Inferior parietal cortex (tissue), 1 donor: ENCODE data around the gene OR2L8.

Experiments
- DNase-seq: peaks from one replicate; pipeline ENCODE4 v3.0.0-alpha.2; 2016; ENCODE audit errors: extremely low spot score

Gene OR2L8

GRCh38 chr1:247948558-247948957 lies at the start of gene OR2L8:
OR2L8 (plus strand) TSS chr1:247948858; CDS start chr1:247948858, 0 bp downstream.
- DNase-seq = no peak

DNA sequence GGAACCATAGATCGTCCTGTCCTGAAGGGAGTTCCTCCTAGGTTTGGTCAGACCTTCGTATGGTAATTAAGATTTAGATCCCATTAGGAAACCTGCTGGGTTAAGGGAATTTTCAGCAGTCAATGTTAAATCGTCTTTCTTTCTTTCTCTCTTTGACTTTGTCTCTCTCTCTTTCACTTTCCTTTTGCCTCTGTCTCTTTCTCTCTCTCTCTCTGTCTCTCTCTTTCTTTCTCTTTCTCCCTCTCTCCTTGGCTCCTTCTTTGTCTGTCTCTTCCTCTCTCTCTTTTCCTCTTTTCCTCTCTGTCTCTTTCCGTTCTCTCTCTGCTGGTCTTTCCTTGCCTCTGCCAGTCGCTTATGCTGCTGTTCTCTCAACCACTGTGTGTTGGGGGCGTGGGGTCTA lies 44.5 kb upstream of the OR2L8 start:
- no peak for DNase-seq

GRCh38 chr1:247905181-247905580 lies 43.5 kb upstream of the OR2L8 start:
- no peak for DNase-seq

DNA sequence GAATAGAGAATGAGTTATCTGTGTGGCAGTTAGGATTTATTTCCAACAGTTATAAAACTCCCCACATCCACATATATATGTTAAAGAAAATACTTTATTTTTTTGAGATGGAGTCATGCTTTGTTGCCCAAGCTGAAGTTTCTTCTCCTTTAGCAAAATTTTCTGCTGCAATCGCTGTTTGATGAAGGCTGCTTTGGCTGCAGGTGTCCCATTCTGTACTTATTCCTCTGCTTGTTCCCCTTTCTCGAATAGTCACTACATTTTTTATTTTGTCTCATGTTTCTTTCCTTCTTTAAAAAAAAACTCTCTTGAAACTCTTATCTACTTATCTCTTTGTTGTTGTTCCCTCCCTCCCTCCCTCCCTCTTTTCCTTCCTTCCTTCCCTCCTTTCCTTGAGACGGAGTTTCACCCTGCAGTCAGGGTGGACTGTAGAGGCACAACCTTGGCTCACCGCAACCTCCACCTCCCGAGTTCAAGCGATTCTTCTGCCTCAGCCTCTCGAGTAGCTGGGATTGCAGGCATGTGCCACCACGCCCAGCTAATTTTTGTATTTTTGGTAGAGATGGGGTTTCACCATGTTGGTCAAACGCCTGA lies 42.7 kb upstream of the OR2L8 start:
- no peak for DNase-seq

- peak; percentile 20 for DNase-seq
Observed at GRCh38 chr1:247906504-247907047, 42.1 kb upstream of the OR2L8 start.

DNA sequence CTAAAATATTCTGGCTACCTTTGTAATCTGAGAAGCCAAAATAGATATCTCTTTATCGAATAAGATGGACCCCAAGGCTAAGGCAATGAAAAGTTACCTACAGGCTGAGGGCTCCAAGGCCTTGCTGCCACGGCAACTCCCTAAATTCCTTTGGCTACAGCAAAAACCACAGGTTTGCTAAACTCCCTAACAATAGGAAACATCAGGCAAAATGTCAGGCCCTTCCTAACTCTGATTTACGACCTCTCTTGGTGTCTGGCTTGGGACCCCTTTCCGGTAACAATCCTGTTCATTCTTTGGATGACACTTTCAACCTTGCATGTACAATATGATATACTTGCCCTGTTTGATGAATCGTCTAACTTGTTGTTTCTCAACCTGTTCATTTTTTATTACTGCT lies 39.9 kb upstream of the OR2L8 start:
- DNase-seq = no peak

DNA sequence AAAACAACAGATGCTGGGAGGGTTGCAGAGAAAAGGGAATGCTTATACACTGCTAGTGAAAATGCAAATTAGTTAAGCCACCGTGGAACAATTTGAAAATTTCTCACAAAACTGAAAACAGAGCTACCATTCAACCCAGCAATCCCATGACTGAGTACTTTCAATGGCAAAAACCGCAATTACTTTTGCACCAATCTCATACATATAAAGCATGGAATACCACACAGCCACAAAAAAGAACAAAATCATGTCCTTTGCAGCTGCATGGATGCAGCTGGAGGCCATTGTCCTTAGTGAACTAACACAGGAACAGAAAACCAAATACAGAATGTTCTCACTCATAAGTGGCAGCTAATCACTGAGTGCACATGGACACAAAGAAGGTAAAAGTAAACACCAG lies 34.9 kb upstream of the OR2L8 start:
- no peak for DNase-seq

GRCh38 chr1:247914941-247915662 lies 33.6 kb upstream of the OR2L8 start:
- no peak for DNase-seq

GRCh38 chr1:247919952-247920351 lies 28.7 kb upstream of the OR2L8 start, which contains the start of gene OR2T8:
OR2T8 (plus strand) TSS chr1:247920252; CDS start chr1:247921018, 766 bp downstream.
- no peak for DNase-seq

GRCh38 chr1:247923941-247924340 lies 24.7 kb upstream of the OR2L8 start:
- DNase-seq = no peak

DNA sequence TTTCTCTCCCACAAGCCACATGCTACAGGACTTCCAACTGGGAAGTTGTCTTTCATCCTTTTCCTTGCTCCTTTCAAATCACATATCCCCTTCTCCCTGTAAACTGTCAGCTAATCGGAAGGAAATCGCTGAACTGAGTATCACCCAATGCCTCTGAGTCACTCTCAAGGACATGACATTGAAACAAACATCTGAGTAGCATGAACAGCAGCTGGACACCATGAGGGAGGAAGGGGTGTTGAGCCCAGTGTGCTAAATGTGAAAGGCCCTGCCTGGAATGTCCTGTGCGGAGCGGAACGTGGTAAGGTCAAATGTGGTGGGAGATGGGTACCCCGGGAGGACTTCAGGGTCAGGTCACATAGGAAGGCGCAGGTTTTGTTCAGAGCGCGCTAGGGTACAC lies 23.8 kb upstream of the OR2L8 start, which contains the start of gene OR2AJ1:
Gene OR2AJ1 (plus strand): TSS at position 22 of the 400 bp plus-strand sequence. CDS start 8,880 bp downstream, outside the sequence.
- DNase-seq = no peak

DNA sequence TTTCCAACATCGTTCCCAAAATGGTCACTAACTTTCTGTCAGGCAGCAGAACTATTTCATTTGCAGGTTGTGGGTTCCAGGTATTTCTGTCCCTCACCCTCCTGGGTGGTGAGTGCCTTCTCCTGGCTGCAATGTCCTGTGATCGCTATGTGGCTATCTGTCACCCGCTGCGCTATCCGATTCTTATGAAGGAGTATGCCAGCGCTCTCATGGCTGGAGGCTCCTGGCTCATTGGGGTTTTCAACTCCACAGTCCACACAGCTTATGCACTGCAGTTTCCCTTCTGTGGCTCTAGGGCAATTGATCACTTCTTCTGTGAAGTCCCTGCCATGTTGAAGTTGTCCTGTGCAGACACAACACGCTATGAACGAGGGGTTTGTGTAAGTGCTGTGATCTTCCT lies 14.7 kb upstream of the OR2L8 start:
- DNase-seq = no peak

DNA sequence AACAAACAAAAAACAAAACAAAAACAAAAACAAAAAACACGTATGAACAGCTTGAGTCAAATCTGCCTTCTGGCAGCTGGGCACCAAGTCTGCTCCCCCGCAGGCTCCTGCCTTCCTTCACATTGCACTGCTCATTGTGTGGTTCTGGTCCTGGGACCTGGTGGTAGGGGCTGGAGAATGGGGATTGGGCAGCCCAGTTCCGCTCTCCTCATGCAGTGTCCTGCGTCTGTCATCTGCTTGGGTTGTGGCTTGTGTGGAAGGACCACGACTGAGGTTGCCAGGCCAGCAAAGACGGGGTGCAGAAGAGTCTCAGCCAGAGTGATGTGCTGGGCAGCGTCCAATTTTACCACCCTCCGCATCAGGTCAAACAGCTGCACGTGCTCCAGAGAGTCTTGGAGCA lies 12.9 kb upstream of the OR2L8 start:
- no peak for DNase-seq

- no peak for DNase-seq
Observed at GRCh38 chr1:247936415-247936814, 12.2 kb upstream of the OR2L8 start.

- DNase-seq = peak; percentile 62
Observed at GRCh38 chr1:247936965-247937734, 11.5 kb upstream of the OR2L8 start.

- DNase-seq = no peak
Observed at GRCh38 chr1:247942624-247943023, 6.0 kb upstream of the OR2L8 start.

- no peak for DNase-seq
Observed at GRCh38 chr1:247953408-247953807, 4.8 kb downstream of the OR2L8 start.

DNA sequence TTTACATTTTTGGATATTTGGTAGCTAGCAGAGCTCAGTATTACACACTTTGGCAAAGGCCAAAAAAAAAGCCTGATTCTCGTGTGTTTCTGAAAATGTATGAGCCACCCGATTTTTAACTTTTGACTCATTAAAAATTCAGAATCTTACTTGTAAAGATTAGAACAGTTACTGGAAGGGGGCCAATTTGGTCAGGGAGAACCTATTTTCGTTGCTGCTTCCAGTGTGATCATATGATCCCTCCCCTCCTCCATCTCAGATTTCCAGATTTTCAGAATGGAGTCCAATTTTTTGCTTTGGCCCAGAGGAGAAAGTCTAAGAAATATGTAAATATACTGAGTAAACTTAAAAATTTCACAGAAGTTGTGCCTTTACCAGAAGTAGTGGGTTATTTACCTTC lies 13.1 kb downstream of the OR2L8 start:
- no peak for DNase-seq

DNA sequence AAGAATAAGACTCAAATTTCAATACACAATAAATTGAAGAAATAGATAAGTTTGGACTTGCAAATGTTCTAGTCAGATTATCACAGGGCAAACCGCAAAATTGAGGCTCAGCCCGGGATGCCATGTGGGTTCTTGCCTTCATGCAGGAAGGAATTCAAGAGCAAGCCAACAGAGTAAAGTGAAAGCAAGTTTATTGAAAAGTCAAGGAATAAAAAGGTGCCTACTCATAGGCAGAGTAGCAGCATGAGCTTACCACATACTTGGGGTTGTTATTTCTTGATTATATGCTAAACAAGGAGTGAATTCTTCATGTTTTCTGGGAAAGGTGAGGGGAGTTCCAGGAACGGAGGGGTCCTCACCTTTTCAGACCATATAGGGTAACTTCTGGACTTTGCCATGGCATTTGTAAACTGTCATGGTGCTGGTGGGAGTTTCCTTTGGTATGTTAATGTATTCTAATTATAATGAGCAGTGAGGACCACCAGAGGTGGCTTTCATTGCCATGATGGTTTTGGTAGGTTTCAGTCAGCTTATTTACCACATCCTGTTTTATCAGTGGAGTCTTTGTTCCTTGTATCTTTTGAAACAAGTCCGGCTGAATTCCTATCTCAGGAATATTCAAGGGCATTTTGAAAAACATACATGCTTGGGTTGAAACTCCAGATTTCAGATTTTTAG lies 14.4 kb downstream of the OR2L8 start:
- no peak for DNase-seq

GRCh38 chr1:247964933-247965332 lies 16.3 kb downstream of the OR2L8 start, which contains the start of gene OR2AK2:
OR2AK2 (plus strand) TSS chr1:247965233; CDS start chr1:247965377, 144 bp downstream.
- no peak for DNase-seq

DNA sequence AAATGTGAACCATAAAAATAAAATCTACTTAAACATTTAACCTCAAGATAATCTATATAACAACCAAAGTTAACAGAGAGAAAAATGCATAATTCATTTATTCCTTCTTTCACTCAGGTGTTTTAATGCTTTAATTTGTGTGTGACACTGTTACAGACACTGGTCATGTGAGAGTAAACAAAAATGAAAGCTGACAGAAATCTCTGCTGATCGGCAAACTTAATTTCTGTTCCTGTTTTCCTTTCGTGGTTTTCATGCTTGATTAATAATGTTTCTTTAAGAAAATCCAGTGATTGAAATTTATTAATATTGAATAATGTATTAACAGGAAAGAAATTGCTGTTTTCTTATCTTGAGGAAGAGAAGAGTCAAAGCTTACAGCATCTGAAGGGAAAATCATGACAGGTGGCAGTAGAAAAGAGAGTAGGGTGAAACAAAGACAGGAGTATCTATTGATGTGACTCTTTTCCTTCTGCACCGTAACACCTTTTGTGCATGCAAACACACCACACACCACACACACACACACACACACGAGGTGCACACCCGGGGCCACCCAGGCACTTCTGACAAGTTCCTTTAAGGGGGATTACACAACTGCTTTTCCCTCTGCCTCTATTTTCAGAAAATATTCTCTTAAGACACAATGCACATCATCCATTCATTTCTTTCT lies 18.0 kb downstream of the OR2L8 start:
- no peak for DNase-seq
